Liver (tissue), 3 donors: ENCODE results near the gene SRSF4.

ENCODE experiments used
- ATF3 ChIP-seq: IDR thresholded peaks from 2 replicates; pipeline ENCODE4 v1.6.1; 2016; ENCODE audit warnings: antibody characterized with exemption
- CTCF ChIP-seq: fragments of 150-350 bp; IDR thresholded peaks from 2 replicates; pipeline ENCODE4 v1.5.1; 2017; ENCODE audit warnings: improper control_type of control experiment, low read depth, low read length; ENCODE audit not compliant: missing input control
- GABPA ChIP-seq, 2 donors: IDR thresholded peaks in 1 of 2; conservative IDR thresholded peaks in 1 of 2; 2 replicates each; pipeline ENCODE4 v1.6.1; 2016; ENCODE audit warnings: antibody characterized with exemption in 2 of 2, mild to moderate bottlenecking in 1 of 2, moderate library complexity in 1 of 2
- JUND ChIP-seq, 2 donors: IDR thresholded peaks; 2 replicates each; pipeline ENCODE4 v1.6.1; 2016; ENCODE audit warnings: antibody characterized with exemption in 2 of 2
- MAX ChIP-seq: IDR thresholded peaks from 2 replicates; pipeline ENCODE4 v1.6.1; 2016; ENCODE audit warnings: antibody characterized with exemption
- RAD21 ChIP-seq, 2 donors: IDR thresholded peaks; 2 replicates each; pipeline ENCODE4 v1.6.1; 2016; ENCODE audit warnings: antibody characterized with exemption in 2 of 2, mild to moderate bottlenecking in 2 of 2
- REST ChIP-seq: IDR thresholded peaks from 2 replicates; pipeline ENCODE4 v1.6.1; 2016; ENCODE audit warnings: antibody characterized with exemption, mild to moderate bottlenecking
- SP1 ChIP-seq: IDR thresholded peaks from 2 replicates; pipeline ENCODE4 v1.6.1; 2018; ENCODE audit warnings: antibody characterized with exemption, mild to moderate bottlenecking
- TAF1 ChIP-seq: conservative IDR thresholded peaks from 2 replicates; pipeline ENCODE4 v1.6.1; 2016; ENCODE audit warnings: antibody characterized with exemption, mild to moderate bottlenecking
- ZBTB33 ChIP-seq: IDR thresholded peaks from 2 replicates; pipeline ENCODE4 v1.6.1; 2016; ENCODE audit warnings: antibody characterized with exemption
- donor health status: healthy.
- donor health status: healthy.

- no peak for TF ChIP-seq CTCF
- TF ChIP-seq RAD21 (IDR thresholded peaks at IDR 0.05): no peak
- TF ChIP-seq SP1: no peak
- TF ChIP-seq REST: no peak
- no peak for TF ChIP-seq GABPA (IDR thresholded peaks at IDR 0.05 in 1 of 2, conservative IDR thresholded peaks at IDR 0.05 in 1 of 2)
- TF ChIP-seq ATF3: no peak
- TF ChIP-seq TAF1: no peak
- TF ChIP-seq ZBTB33: no peak
- no peak for TF ChIP-seq JUND (IDR thresholded peaks at IDR 0.05)
- no peak for TF ChIP-seq MAX
Observed at GRCh38 chr1:29159773-29160172, 21.9 kb downstream of the SRSF4 start.
